ENCODE measurements around the gene ACSL4. TPM values are rescaled to one million over a fixed set of nuclear protein-coding genes. Genes with fewer than 3 reads are reported as not detected.
"Not testable (repeated sequence)": the region's sequence is repeated elsewhere in the genome, so short reads cannot be mapped to it uniquely, and the experiment has no call there.

ACSL4 gene
- total and polyA plus RNA-seq, 9 donors, result 23.3 to 102 (median 36.6) TPM

DNA sequence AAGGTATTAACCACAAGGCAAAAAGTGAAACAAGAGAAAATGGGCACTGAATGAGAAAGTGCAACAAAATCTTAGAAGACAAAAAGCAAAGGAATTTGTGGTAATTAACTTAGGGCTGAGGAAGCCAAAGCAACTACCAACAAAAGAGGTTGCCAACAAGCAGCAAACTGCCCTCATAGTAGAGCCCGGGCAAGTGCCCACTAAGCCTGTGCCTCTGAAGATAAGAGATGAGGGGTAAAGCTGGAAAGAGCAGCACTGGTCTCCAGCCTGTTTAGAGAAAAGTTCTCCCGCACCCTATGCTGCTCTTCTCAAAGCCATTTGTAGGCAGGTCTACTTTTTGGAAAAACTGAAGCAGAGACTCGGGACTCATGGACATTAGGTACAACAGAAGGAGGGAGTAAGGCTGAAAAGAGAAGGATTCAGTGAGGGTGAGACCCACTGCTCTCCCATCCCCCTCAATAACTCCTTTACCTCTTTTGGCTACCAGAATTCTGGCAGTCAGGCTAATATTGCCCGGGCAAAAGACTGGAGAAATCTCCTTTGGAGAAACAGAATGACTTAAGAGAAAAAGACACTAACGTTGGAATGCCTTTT, 78.4 kb downstream of the ACSL4 start:
- WGBS, 3 donors, result 66 to 71% (median 68%) methylated on average over 5 of the region's 5 CpGs
- TF ChIP-seq, protein P1, sequence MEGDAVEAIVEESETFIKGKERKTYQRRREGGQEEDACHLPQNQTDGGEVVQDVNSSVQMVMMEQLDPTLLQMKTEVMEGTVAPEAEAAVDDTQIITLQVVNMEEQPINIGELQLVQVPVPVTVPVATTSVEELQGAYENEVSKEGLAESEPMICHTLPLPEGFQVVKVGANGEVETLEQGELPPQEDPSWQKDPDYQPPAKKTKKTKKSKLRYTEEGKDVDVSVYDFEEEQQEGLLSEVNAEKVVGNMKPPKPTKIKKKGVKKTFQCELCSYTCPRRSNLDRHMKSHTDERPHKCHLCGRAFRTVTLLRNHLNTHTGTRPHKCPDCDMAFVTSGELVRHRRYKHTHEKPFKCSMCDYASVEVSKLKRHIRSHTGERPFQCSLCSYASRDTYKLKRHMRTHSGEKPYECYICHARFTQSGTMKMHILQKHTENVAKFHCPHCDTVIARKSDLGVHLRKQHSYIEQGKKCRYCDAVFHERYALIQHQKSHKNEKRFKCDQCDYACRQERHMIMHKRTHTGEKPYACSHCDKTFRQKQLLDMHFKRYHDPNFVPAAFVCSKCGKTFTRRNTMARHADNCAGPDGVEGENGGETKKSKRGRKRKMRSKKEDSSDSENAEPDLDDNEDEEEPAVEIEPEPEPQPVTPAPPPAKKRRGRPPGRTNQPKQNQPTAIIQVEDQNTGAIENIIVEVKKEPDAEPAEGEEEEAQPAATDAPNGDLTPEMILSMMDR (IDR thresholded peaks at IDR 0.05), result no peak
- TF ChIP-seq POLR2A (IDR thresholded peaks at IDR 0.05) (no peak), EP300 (IDR thresholded peaks at IDR 0.05) (no peak)
- no peak for DNase-seq

DNA sequence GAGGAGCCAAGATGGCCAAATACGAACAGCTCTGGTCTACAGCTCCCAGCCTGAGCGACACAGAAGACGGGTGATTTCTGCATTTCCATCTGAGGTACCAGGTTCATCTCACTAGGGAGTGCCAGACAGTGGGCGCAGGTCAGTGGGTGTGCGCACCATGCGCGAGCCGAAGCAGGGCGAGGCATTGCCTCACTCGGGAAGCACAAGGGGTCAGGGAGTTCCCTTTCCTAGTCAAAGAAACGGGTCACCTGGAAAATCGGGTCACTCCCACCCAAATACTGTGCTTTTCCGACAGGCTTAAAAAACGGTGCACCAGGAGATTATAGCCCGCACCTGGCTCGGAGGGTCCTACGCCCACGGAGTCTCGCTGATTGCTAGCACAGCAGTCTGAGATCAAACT, 88.4 kb downstream of the ACSL4 start:
- H3K27me3 ChIP-seq; H3K27ac ChIP-seq; intact Hi-C loops (cut with DNase I); H3K4me3 ChIP-seq; H3K36me3 ChIP-seq; H3K9me3 ChIP-seq; DNase-seq; H3K4me1 ChIP-seq (ENCODE audit: insufficient read depth): not testable (repeated sequence)
- WGBS, 3 donors, result 89 to 92% (median 92%) methylated on average over 18 to 19 of the region's 19 CpGs

More for the DNA sequence above, 78.4 kb downstream of the ACSL4 start:
- H3K36me3 ChIP-seq, result no peaks in the 10 kb centered on the region
- no peaks in the 10 kb centered on the region for H3K4me1 ChIP-seq (ENCODE audit: insufficient read depth)
- intact Hi-C loops (cut with DNase I), result no loop called here
- no peak overlapping the region for H3K27ac ChIP-seq
- no peaks in the 10 kb centered on the region for H3K9me3 ChIP-seq
- no peak overlapping the region for H3K4me3 ChIP-seq
- H3K27me3 ChIP-seq, result no peaks in the 10 kb centered on the region

DNA sequence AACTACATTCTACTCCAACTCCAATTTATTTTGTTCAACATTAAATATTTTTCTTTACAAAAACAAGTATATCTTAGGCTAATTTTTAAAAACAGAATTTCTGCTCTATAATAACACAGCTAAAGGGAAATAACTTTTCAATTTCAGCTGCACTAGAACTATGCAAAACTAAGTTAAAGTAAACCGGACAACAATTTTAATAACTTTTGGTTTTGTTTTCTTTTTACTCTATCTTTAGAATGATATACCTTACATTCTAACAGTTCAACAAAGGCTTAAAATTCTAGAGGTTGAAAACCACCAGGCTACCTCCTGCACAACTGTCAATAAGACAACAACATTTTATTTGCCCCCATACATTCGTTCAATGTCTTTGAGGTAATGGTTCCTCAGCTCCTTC, 89.4 kb downstream of the ACSL4 start:
- intact Hi-C loops (cut with DNase I), result no loop called here
- no peak overlapping the region for H3K4me3 ChIP-seq
- DNase-seq, result no peak
- H3K27me3 ChIP-seq, result no peaks in the 10 kb centered on the region
- H3K9me3 ChIP-seq, result no peaks in the 10 kb centered on the region
- no peaks in the 10 kb centered on the region for H3K36me3 ChIP-seq
- no peaks in the 10 kb centered on the region for H3K4me1 ChIP-seq (ENCODE audit: insufficient read depth)
- no peak overlapping the region for H3K27ac ChIP-seq
- 53 to 65% (median 54%) methylated on average over 2 of the region's 2 CpGs for WGBS, 3 donors
- TF ChIP-seq POLR2A (IDR thresholded peaks at IDR 0.05), result no peak
- TF ChIP-seq EP300 (IDR thresholded peaks at IDR 0.05), result no peak
- TF ChIP-seq, protein P1 (IDR thresholded peaks at IDR 0.05), result no peak

DNA sequence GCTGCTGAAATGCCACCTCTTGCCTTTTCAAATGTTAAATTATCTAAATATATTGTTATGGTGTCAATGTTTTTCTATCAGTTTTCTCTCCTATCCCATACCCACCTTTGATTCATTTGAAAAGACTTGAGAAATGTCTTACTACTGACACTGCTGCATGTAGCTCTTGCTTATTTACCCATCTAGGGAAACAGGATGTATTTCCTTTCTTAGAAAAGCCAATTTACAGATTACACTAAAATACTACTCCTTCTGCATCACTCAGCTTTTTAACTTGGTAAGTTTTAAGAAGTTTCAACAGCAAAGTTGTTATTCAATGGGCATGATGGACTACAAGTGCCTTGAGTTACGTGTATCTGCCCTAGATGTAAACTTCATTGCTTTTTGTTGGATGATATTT, 94.9 kb downstream of the ACSL4 start:
- no peaks in the 10 kb centered on the region for H3K4me1 ChIP-seq (ENCODE audit: insufficient read depth)
- TF ChIP-seq, protein P1 (IDR thresholded peaks at IDR 0.05), result no peak
- TF ChIP-seq EP300 (IDR thresholded peaks at IDR 0.05) (no peak), POLR2A (IDR thresholded peaks at IDR 0.05) (no peak)
- no peak overlapping the region for H3K4me3 ChIP-seq
- no peak overlapping the region for H3K27ac ChIP-seq
- no peak for DNase-seq
- intact Hi-C loops (cut with DNase I), result no loop called here
- 62 to 81% (median 76%) methylated on average over 1 of the region's 1 CpG for WGBS, 3 donors
- H3K36me3 ChIP-seq, result no peaks in the 10 kb centered on the region
- H3K27me3 ChIP-seq, result no peaks in the 10 kb centered on the region
- no peaks in the 10 kb centered on the region for H3K9me3 ChIP-seq

DNA sequence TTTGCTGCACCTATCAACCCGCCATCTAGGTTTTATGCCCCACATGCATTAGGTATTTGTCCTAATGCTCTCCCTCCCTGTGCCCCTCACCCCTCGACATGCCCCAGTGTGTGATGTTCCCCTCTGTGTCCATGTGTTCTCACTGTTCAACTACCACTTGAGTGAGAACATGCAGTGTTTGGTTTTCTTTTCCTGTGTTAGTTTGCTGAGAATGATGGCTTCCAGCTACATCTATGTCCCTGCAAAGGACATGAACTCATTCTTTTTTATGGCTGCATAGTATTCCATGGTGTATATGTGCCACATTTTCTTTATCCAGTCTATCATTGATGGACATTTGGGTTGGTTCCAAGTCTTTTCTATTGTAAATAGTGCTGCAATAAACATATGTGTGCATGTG, 95.6 kb downstream of the ACSL4 start:
- H3K4me1 ChIP-seq (ENCODE audit: insufficient read depth); intact Hi-C loops (cut with DNase I); H3K4me3 ChIP-seq; DNase-seq; H3K9me3 ChIP-seq; H3K36me3 ChIP-seq; H3K27ac ChIP-seq; H3K27me3 ChIP-seq: not testable (repeated sequence)
- WGBS, 3 donors, result 76 to 83% (median 79%) methylated on average over 2 of the region's 2 CpGs

All from ovary (tissue), 9 donors.